ENCODE data around the gene WDR12. TPM values are rescaled to one million over a fixed set of nuclear protein-coding genes. Genes with fewer than 3 reads are reported as not detected.
"Not testable (repeated sequence)": the region's sequence is repeated elsewhere in the genome, so short reads cannot be mapped to it uniquely, and the experiment has no call there.

WDR12 gene
- polyA plus RNA-seq, 1 donor = 146 TPM

- not testable (repeated sequence) for DNase-seq
Observed at GRCh38 chr2:202905507-202905906, 6.0 kb downstream of the WDR12 start.

GRCh38 chr2:202885190-202885589, 26.3 kb downstream of the WDR12 start:
- DNase-seq = no peak

- no peak for DNase-seq
Observed at GRCh38 chr2:202883987-202884675, 27.3 kb downstream of the WDR12 start.

- no peak for DNase-seq
Observed at GRCh38 chr2:202881570-202881969, 29.9 kb downstream of the WDR12 start.

- DNase-seq = no peak
Observed at GRCh38 chr2:202877699-202878098, 33.8 kb downstream of the WDR12 start.

- peak; percentile 83 for DNase-seq
Observed at GRCh38 chr2:202871300-202872141, 40.0 kb downstream of the WDR12 start, which contains the start of gene ICA1L. Gene ICA1L, minus strand, starts transcription at chr2:202871766. Its CDS starts 42,757 bp downstream, at chr2:202829009.

GRCh38 chr2:202870431-202871299, 40.8 kb downstream of the WDR12 start:
- peak; percentile 82 for DNase-seq

GRCh38 chr2:202861987-202862386, 49.5 kb downstream of the WDR12 start:
- DNase-seq = no peak

GRCh38 chr2:202858601-202859000, 52.9 kb downstream of the WDR12 start:
- DNase-seq = no peak

- not testable (repeated sequence) for DNase-seq
Observed at GRCh38 chr2:202849343-202849742, 62.1 kb downstream of the WDR12 start.

GRCh38 chr2:202848813-202849212, 62.7 kb downstream of the WDR12 start:
- DNase-seq = no peak

- DNase-seq = no peak
Observed at GRCh38 chr2:202847693-202848524, 63.6 kb downstream of the WDR12 start.

GRCh38 chr2:202844656-202845055, 66.8 kb downstream of the WDR12 start:
- DNase-seq = peak; percentile 35

GRCh38 chr2:202842690-202843089, 68.8 kb downstream of the WDR12 start:
- no peak for DNase-seq

GRCh38 chr2:202841090-202841867, 70.2 kb downstream of the WDR12 start:
- DNase-seq = no peak

GRCh38 chr2:202831242-202832220, 79.9 kb downstream of the WDR12 start:
- peak; percentile 59 for DNase-seq

GRCh38 chr2:202824901-202825300, 86.6 kb downstream of the WDR12 start:
- no peak for DNase-seq
